HepG2 (cell line): ENCODE measurements around the gene ACOT13. TPM values are rescaled to one million over a fixed set of nuclear protein-coding genes. Genes with fewer than 3 reads are reported as not detected.
A peak's percentile ranks its signal among the peaks of the same experiment; 100 is the strongest.

Experiments used
- DZIP1 ChIP-seq: sonication (generic); formaldehyde crosslinking; IDR thresholded peaks from 2 replicates; pipeline ENCODE4 v1.5.0; 2020; ENCODE audit warnings: mild to moderate bottlenecking, missing genetic modification reagents
- GATAD2A ChIP-seq: IDR thresholded peaks from 2 replicates; pipeline ENCODE4 v1.6.1; 2016
- HES4 ChIP-seq: sonication (generic); formaldehyde crosslinking; IDR thresholded peaks from 2 replicates; pipeline ENCODE4 v1.9.0; 2021; ENCODE audit warnings: mild to moderate bottlenecking, missing genetic modification reagents, borderline replicate concordance
- MXI1 ChIP-seq: IDR thresholded peaks from 3 replicates; pipeline ENCODE4 v1.6.1; 2012; ENCODE audit warnings: low read depth, low read length, inconsistent platforms, borderline replicate concordance
- NFE2L2 ChIP-seq: fragments of 150-350 bp; IDR thresholded peaks from 2 replicates; pipeline ENCODE4 v1.6.1; 2014; ENCODE audit warnings: low read length
- RAD51 ChIP-seq: fragments of 450-650 bp; IDR thresholded peaks from 2 replicates; pipeline ENCODE4 v1.6.1; 2016; ENCODE audit warnings: borderline replicate concordance
- REST ChIP-seq, 2 experiments: IDR thresholded peaks; 2 replicates each; pipeline ENCODE4 v1.6.1; 2011 to 2012; ENCODE audit warnings: low read length in 2 of 2, borderline replicate concordance in 1 of 2, low read depth in 1 of 2, mild to moderate bottlenecking in 1 of 2, moderate library complexity in 1 of 2
- SALL1 ChIP-seq: sonication (generic); formaldehyde crosslinking; IDR thresholded peaks from 2 replicates; pipeline ENCODE4 v1.8.0; 2022; ENCODE audit warnings: mild to moderate bottlenecking, missing genetic modification reagents
- SMAD9 ChIP-seq: sonication (generic); formaldehyde crosslinking; IDR thresholded peaks from 2 replicates; pipeline ENCODE4 v1.5.1; 2020; ENCODE audit warnings: mild to moderate bottlenecking, missing genetic modification reagents
- TFDP2 ChIP-seq: sonication (generic); formaldehyde crosslinking; IDR thresholded peaks from 2 replicates; pipeline ENCODE4 v1.4.0; 2020; ENCODE audit warnings: missing genetic modification reagents
- XRCC5 ChIP-seq: fragments of 200-400 bp; formaldehyde crosslinking; optimal IDR thresholded peaks from 2 replicates; pipeline ENCODE3; 2017; ENCODE audit warnings: mild to moderate bottlenecking, low read length
- ZFP62 ChIP-seq: sonication (generic); formaldehyde crosslinking; IDR thresholded peaks from 2 replicates; pipeline ENCODE4 v1.4.0; 2020; ENCODE audit warnings: missing genetic modification reagents
- ZNF18 ChIP-seq: sonication (generic); formaldehyde crosslinking; IDR thresholded peaks from 2 replicates; pipeline ENCODE4 v1.8.0; 2022; ENCODE audit warnings: mild to moderate bottlenecking, missing genetic modification reagents; ENCODE audit not compliant: insufficient replicate concordance
- ZNF616 ChIP-seq: sonication (generic); formaldehyde crosslinking; IDR thresholded peaks from 2 replicates; pipeline ENCODE4 v1.5.0; 2020; ENCODE audit warnings: low read depth, mild to moderate bottlenecking, missing genetic modification reagents
- ZNF629 ChIP-seq: sonication (generic); formaldehyde crosslinking; conservative IDR thresholded peaks from 2 replicates; pipeline ENCODE4 v1.5.0; 2020; ENCODE audit warnings: missing genetic modification reagents
- ZNF781 ChIP-seq: sonication (generic); formaldehyde crosslinking; IDR thresholded peaks from 2 replicates; pipeline ENCODE4 v1.5.1; 2020; ENCODE audit warnings: borderline replicate concordance, mild to moderate bottlenecking, missing genetic modification reagents; ENCODE audit errors: not compliant biosample characterization
- polyA plus RNA-seq, 8 experiments: library from polyadenylated mRNA; depleted of rRNA in 3 of 8; stranded (reverse) in 7 of 8; unstranded in 1 of 8; fragments of >200 nt; fragmentation: Illumina TruSeq in 4 of 8; extraction: Trizol in 4 of 8; gene quantifications; 2 replicates each; pipeline versions ENCODE4 v1.2.1 to v1.2.3, GENCODE V29; 2011 to 2016; ENCODE audit warnings: low read depth in 4 of 8, missing spikeins in 1 of 8, mixed read lengths in 1 of 8; ENCODE audit not compliant: insufficient read depth in 1 of 8
- total RNA-seq, 5 experiments: library from RNA; depleted of rRNA; stranded (reverse); fragments of >200 nt; fragmentation: Illumina TruSeq; extraction: Trizol; gene quantifications; 2 replicates each; pipeline ENCODE4 v1.2.3, GENCODE V29; 2016; ENCODE audit warnings: low read depth in 1 of 5
- TF ChIP-seq, protein P1 (sequence below): sonication (generic); formaldehyde crosslinking; IDR thresholded peaks from 2 replicates; pipeline ENCODE4 v1.4.0; 2020; ENCODE audit warnings: missing genetic modification reagents

Gene ACOT13
- total and polyA plus RNA-seq, 2 of the 13 experiments (the other 11 are each of a cell fraction or from before 2014, with no cell fraction given) = 31.5 to 45.1 TPM

GRCh38 chr6:24720604-24721460 lies 54.0 kb downstream of the ACOT13 start (continued):
- TF ChIP-seq TFDP2 (CRISPR knock-in tag) = no peak; the same call in none of the 2 replicates
- TF ChIP-seq ZNF781 (CRISPR knock-in tag) = no peak
- 0 out of 2 replicates have a peak, but pooled peaks have one; percentile 3 for TF ChIP-seq DZIP1
- TF ChIP-seq RAD51 = no peak
- peak; percentile 67 for TF ChIP-seq XRCC5
- no peak for TF ChIP-seq HES4 (CRISPR knock-in tag)
- peak; percentile 49; the same call in 1 of the 3 replicates for TF ChIP-seq MXI1
- TF ChIP-seq, protein P1, sequence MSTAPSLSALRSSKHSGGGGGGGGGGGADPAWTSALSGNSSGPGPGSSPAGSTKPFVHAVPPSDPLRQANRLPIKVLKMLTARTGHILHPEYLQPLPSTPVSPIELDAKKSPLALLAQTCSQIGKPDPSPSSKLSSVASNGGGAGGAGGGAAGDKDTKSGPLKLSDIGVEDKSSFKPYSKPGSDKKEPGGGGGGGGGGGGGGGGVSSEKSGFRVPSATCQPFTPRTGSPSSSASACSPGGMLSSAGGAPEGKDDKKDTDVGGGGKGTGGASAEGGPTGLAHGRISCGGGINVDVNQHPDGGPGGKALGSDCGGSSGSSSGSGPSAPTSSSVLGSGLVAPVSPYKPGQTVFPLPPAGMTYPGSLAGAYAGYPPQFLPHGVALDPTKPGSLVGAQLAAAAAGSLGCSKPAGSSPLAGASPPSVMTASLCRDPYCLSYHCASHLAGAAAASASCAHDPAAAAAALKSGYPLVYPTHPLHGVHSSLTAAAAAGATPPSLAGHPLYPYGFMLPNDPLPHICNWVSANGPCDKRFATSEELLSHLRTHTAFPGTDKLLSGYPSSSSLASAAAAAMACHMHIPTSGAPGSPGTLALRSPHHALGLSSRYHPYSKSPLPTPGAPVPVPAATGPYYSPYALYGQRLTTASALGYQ (CRISPR knock-in tag) = peak; percentile 30; the same call in 1 of the 2 replicates
- TF ChIP-seq ZFP62 = no peak
- no peak for TF ChIP-seq GATAD2A (CRISPR knock-in tag)
- peak in 1 of 2 experiments; percentile 86; a peak in 2 of 4 replicates for TF ChIP-seq REST (IDR thresholded peaks at IDR 0.05; ENCODE audit: borderline replicate concordance in 1 of 2, low read depth in 1 of 2, low read length in 2 of 2)
- no peak; the same call in none of the 2 replicates for TF ChIP-seq SALL1 (CRISPR knock-in tag)
- TF ChIP-seq ZNF18 (CRISPR knock-in tag) = peak; percentile 36
- 0 out of 2 replicates have a peak, but pooled peaks have one; percentile 12 for TF ChIP-seq ZNF616
- no peak for TF ChIP-seq SMAD9 (CRISPR knock-in tag)
- no peak for TF ChIP-seq ZNF629 (CRISPR knock-in tag)
- 0 out of 2 replicates have a peak, but pooled peaks have one; percentile 3 for TF ChIP-seq NFE2L2
